H1 (cell line): ENCODE measurements around the gene CCDC82. TPM values are rescaled to one million over a fixed set of nuclear protein-coding genes. Genes with fewer than 3 reads are reported as not detected.
"Not testable (repeated sequence)": the region's sequence is repeated elsewhere in the genome, so short reads cannot be mapped to it uniquely, and the experiment has no call there.

Experiments
- CTCF ChIA-PET: fragments of 300-600 bp; sonication (Branson Sonifier 250); formaldehyde crosslinking; loops from one replicate; lab custom pipeline; 2021; ENCODE audit not compliant: partially characterized antibody; lab: Charles Lee
- POLR2A ChIA-PET: fragments of 300-600 bp; sonication (Branson Sonifier 250); formaldehyde crosslinking; loops from one replicate; lab custom pipeline; 2021; ENCODE audit warnings: inconsistent platforms; ENCODE audit not compliant: partially characterized antibody; lab: Charles Lee
- DNase-seq, 2 experiments: peaks; one replicate each; pipeline versions ENCODE4 v3.0.0 to v3.0.0-alpha.2; 2010 to 2022; ENCODE audit warnings: low spot score in 2 of 2, low read depth in 1 of 2, mixed read lengths in 1 of 2
- FAIRE-seq: peaks from 2 replicates; lab custom pipeline; 2011; peaks lifted over from hg19 to GRCh38; lab: Jason Lieb, UNC
- H2AFZ ChIP-seq: 2 replicates; pipeline ENCODE4 v1.8.1; 2012; ENCODE audit warnings: low read length, inconsistent platforms
- H2AK5ac ChIP-seq: 2 replicates; pipeline ENCODE4 v1.6.1; 2013; ENCODE audit warnings: low read depth, low read length
- H2BK120ac ChIP-seq: replicated peaks from 2 replicates; pipeline ENCODE3; 2013; ENCODE audit warnings: low read depth, low read length, inconsistent platforms
- H2BK12ac ChIP-seq: 2 replicates; pipeline ENCODE4 v1.6.1; 2013; ENCODE audit warnings: low read depth, low read length
- H2BK15ac ChIP-seq: 2 replicates; pipeline ENCODE4 v1.6.1; 2013; ENCODE audit warnings: low read length
- H2BK20ac ChIP-seq: 2 replicates; pipeline ENCODE4 v1.6.1; 2013; ENCODE audit warnings: low read length
- H2BK5ac ChIP-seq: 2 replicates; pipeline ENCODE4 v1.6.1; 2013; ENCODE audit warnings: low read depth, low read length
- H3K14ac ChIP-seq: 2 replicates; pipeline ENCODE4 v1.6.1; 2013; ENCODE audit warnings: inconsistent platforms; ENCODE audit not compliant: insufficient read length
- H3K18ac ChIP-seq: 2 replicates; pipeline ENCODE4 v1.6.1; 2013; ENCODE audit warnings: low read length; ENCODE audit errors: extremely low read depth
- H3K23ac ChIP-seq: 2 replicates; pipeline ENCODE4 v1.6.1; 2013; ENCODE audit warnings: inconsistent platforms; ENCODE audit not compliant: insufficient read length
- H3K23me2 ChIP-seq: 2 replicates; pipeline ENCODE4 v1.6.1; 2013; ENCODE audit warnings: low read depth, low read length
- H3K27ac ChIP-seq: 2 replicates; pipeline ENCODE4 v1.6.1; 2011; ENCODE audit warnings: low read depth, low read length, inconsistent platforms
- H3K27me3 ChIP-seq, 4 experiments: replicated peaks in 1 of 4; 1 replicate in 1 of 4; 2 replicates in 3 of 4; pipeline versions ENCODE4 v1.6.1 to v1.8.1; 2011 to 2013; ENCODE audit warnings: low read length in 3 of 4, mild to moderate bottlenecking in 3 of 4, inconsistent platforms in 2 of 4, mixed read lengths in 2 of 4, moderate library complexity in 1 of 4; ENCODE audit not compliant: control insufficient read depth in 3 of 4, insufficient read depth in 3 of 4; ENCODE audit errors: extremely low read depth in 1 of 4
- H3K36me3 ChIP-seq, 4 experiments: 2 replicates each; pipeline versions ENCODE4 v1.6.1 to v1.8.1; 2011 to 2013; ENCODE audit warnings: mild to moderate bottlenecking in 4 of 4, low read length in 3 of 4, moderate library complexity in 2 of 4, control low read depth in 1 of 4, inconsistent platforms in 1 of 4; ENCODE audit not compliant: insufficient read depth in 4 of 4, control insufficient read depth in 2 of 4
- H3K4ac ChIP-seq: replicated peaks from 2 replicates; pipeline ENCODE3; 2013; ENCODE audit warnings: low read length, low read depth, mixed read lengths, inconsistent platforms; ENCODE audit not compliant: insufficient read length
- H3K4me1 ChIP-seq, 4 experiments: replicated peaks in 1 of 4; 1 replicate in 1 of 4; 2 replicates in 3 of 4; pipeline versions ENCODE4 v1.6.1 to v1.8.1; 2011 to 2013; ENCODE audit warnings: low read length in 3 of 4, inconsistent platforms in 2 of 4, mixed read lengths in 1 of 4; ENCODE audit not compliant: insufficient read depth in 4 of 4, control insufficient read depth in 3 of 4
- H3K4me2 ChIP-seq, 2 experiments: 2 replicates each; pipeline versions ENCODE4 v1.6.1 to v1.8.1; 2011 to 2013; ENCODE audit warnings: low read depth in 2 of 2, low read length in 2 of 2, control low read depth in 1 of 2, inconsistent platforms in 1 of 2, mild to moderate bottlenecking in 1 of 2; ENCODE audit not compliant: insufficient read depth in 1 of 2
- H3K4me3 ChIP-seq, 4 experiments: fragments of 200-600, 300-600 bp in 1 of 4; sonication (generic), shearing (Covaris generic), sonication (Bioruptor Twin) in 1 of 4; 2 replicates each; pipeline versions ENCODE4 v1.5.1 to v1.8.1; 2011 to 2016; ENCODE audit warnings: low read length in 4 of 4, low read depth in 3 of 4, control low read depth in 2 of 4, inconsistent platforms in 2 of 4, mild to moderate bottlenecking in 2 of 4, mixed read lengths in 1 of 4, moderate library complexity in 1 of 4; ENCODE audit not compliant: insufficient read depth in 2 of 4; ENCODE audit errors: extremely low read depth in 1 of 4
- H3K56ac ChIP-seq: replicated peaks from 2 replicates; pipeline ENCODE3; 2013; ENCODE audit warnings: low read depth, mild to moderate bottlenecking, mixed read lengths, low read length, inconsistent platforms; ENCODE audit not compliant: insufficient read length
- H3K79me1 ChIP-seq: 2 replicates; pipeline ENCODE4 v1.6.1; 2013; ENCODE audit warnings: low read depth, low read length, control low read depth
- H3K79me2 ChIP-seq, 2 experiments: 2 replicates each; pipeline versions ENCODE4 v1.6.1 to v1.8.1; 2012 to 2013; ENCODE audit warnings: low read length in 2 of 2, mild to moderate bottlenecking in 2 of 2, inconsistent platforms in 1 of 2; ENCODE audit not compliant: insufficient read depth in 2 of 2, control insufficient read depth in 1 of 2
- H3K9ac ChIP-seq, 4 experiments: replicated peaks in 1 of 4; 1 replicate in 1 of 4; 2 replicates in 3 of 4; pipeline versions ENCODE4 v1.6.1 to v1.8.1; 2011 to 2013; ENCODE audit warnings: low read depth in 3 of 4, low read length in 3 of 4, control low read depth in 2 of 4, mild to moderate bottlenecking in 2 of 4, moderate library complexity in 2 of 4, inconsistent platforms in 1 of 4; ENCODE audit errors: extremely low read depth in 1 of 4
- H3K9me3 ChIP-seq, 2 experiments: 2 replicates each; pipeline versions ENCODE4 v1.6.1 to v1.8.1; 2012 to 2013; ENCODE audit warnings: mild to moderate bottlenecking in 2 of 2, moderate library complexity in 2 of 2, control low read depth in 1 of 2, inconsistent platforms in 1 of 2, low read depth in 1 of 2, low read length in 1 of 2, mixed read lengths in 1 of 2; ENCODE audit not compliant: insufficient read depth in 2 of 2
- H4K20me1 ChIP-seq, 2 experiments: replicated peaks in 1 of 2; 2 replicates each; pipeline versions ENCODE3 to v1.8.1; 2011 to 2013; ENCODE audit warnings: inconsistent platforms in 2 of 2, low read length in 2 of 2, mild to moderate bottlenecking in 1 of 2; ENCODE audit not compliant: insufficient read depth in 2 of 2, control insufficient read depth in 1 of 2
- H4K5ac ChIP-seq: 2 replicates; pipeline ENCODE4 v1.6.1; 2013; ENCODE audit warnings: low read length, low read depth, mixed read lengths, inconsistent platforms; ENCODE audit not compliant: insufficient read length
- H4K8ac ChIP-seq: 2 replicates; pipeline ENCODE4 v1.8.0; 2013; ENCODE audit warnings: mild to moderate bottlenecking, moderate library complexity, low read length, inconsistent platforms; ENCODE audit not compliant: insufficient read depth; ENCODE audit errors: extremely low read depth
- H4K91ac ChIP-seq: replicated peaks from 2 replicates; pipeline ENCODE3; 2013; ENCODE audit warnings: low read length, mixed read lengths, inconsistent platforms; ENCODE audit not compliant: insufficient read length
- YY1 ChIP-seq: IDR thresholded peaks from 2 replicates; pipeline ENCODE4 v1.6.1; 2011; ENCODE audit warnings: low read depth, mild to moderate bottlenecking, low read length
- WGBS, 2 experiments: shearing (Covaris generic) in 1 of 2; methylation state at CpG; one replicate each; pipeline versions ENCODE4 v1.1.6 to v1.1.7; 2013 to 2015; ENCODE audit warnings: low lambda C conversion rate in 2 of 2, mixed read lengths in 2 of 2, inconsistent platforms in 1 of 2, low coverage in 1 of 2, missing lambda C conversion rate in 1 of 2; ENCODE audit not compliant: insufficient replicate concordance in 2 of 2, insufficient coverage in 1 of 2, insufficient read length in 1 of 2; ENCODE audit errors: extremely low coverage in 1 of 2, missing lambda C conversion rate in 1 of 2; 5-methylcytosine and 5-hydroxymethylcytosine counted together
- polyA plus RNA-seq, 7 experiments: library from polyadenylated mRNA; depleted of rRNA in 3 of 7; stranded (reverse) in 5 of 7; unstranded in 2 of 7; fragments of >200 nt in 5 of 7; fragments of 200-250 nt in 2 of 7; gene quantifications; 1 replicate in 5 of 7; 2 replicates in 1 of 7; 4 replicates in 1 of 7; pipeline versions ENCODE4 v1.2.1 to v1.2.3, GENCODE V29; 2011 to 2013; ENCODE audit warnings: missing spikeins in 2 of 7, mixed read lengths in 2 of 7
- total RNA-seq: library from RNA; stranded (reverse); fragmentation: NEBNext Ultra II Directional; extraction: Animal tissue kit (Norgen Biotek cat#: 25700); gene quantifications from 2 replicates; pipeline ENCODE4 v1.2.1, GENCODE V29; 2021

CCDC82 gene
- total and polyA plus RNA-seq, 2 of the 8 experiments (the other 6 are each of a cell fraction or from before 2014, with no cell fraction given): 6.0 to 15.2 TPM

- H4K20me1 ChIP-seq, H3K79me1 ChIP-seq, H3K18ac ChIP-seq, H3K23me2 ChIP-seq, H2BK120ac ChIP-seq, H3K4me1 ChIP-seq, H2BK12ac ChIP-seq, H4K8ac ChIP-seq, H2BK15ac ChIP-seq, H3K23ac ChIP-seq, DNase-seq, H2BK20ac ChIP-seq, H3K14ac ChIP-seq, H4K91ac ChIP-seq, H3K9me3 ChIP-seq, H3K4ac ChIP-seq, H3K56ac ChIP-seq, H4K5ac ChIP-seq, H3K79me2 ChIP-seq, H2AK5ac ChIP-seq, FAIRE-seq: not testable (repeated sequence)
- peak overlapping the region; percentile 38 to 56 (median 53) for H3K4me3 ChIP-seq
- WGBS, 2 experiments: 43 to 100% methylated on average over 1 to 8 of the region's 18 CpGs
- H2BK5ac ChIP-seq: 0 out of 2 replicates have a peak overlapping the region, but pooled peaks have one; percentile 66
- peak overlapping the region in 2 of 4 experiments; percentile 51 to 71; a peak in 3 of 7 replicates for H3K9ac ChIP-seq
- H3K4me2 ChIP-seq: peak overlapping the region; percentile 46 to 68
- TF ChIP-seq YY1: peak; percentile 61; the same call in 1 of the 2 replicates
- TF ChIP-seq, all 59 proteins: peak for 1; not testable (repeated sequence) for 58
- POLR2A ChIA-PET: interaction anchor here (0.6 kb wide), 1 partner anchor 22 kb away, joined by 3 read pairs; the partner anchor contains the start of genes CCDC82 and JRKL
- H3K27ac ChIP-seq, H3K27me3 ChIP-seq, H2AFZ ChIP-seq, H3K36me3 ChIP-seq, CTCF ChIA-PET: not testable (repeated sequence)
Observed at GRCh38 chr11:96411412-96411811, 21.7 kb upstream of the CCDC82 start.
